Breast epithelium (tissue), 4 donors: ENCODE measurements around the gene ZCCHC17. TPM values are rescaled to one million over a fixed set of nuclear protein-coding genes. Genes with fewer than 3 reads are reported as not detected.

ENCODE experiments used
- DNase-seq, 2 donors: peaks; one replicate each; pipeline ENCODE4 v3.0.0-alpha.2; 2019; ENCODE audit warnings: low spot score in 2 of 2
- H3K27ac ChIP-seq, 2 donors: fragments of 200-600 bp; sonication (generic) in 1 of 2; one replicate each; pipeline ENCODE4 v1.5.1; 2016 to 2019; ENCODE audit warnings: mild to moderate bottlenecking in 1 of 2
- H3K27me3 ChIP-seq, 2 donors: fragments of 200-600 bp; sonication (generic) in 1 of 2; one replicate each; pipeline versions ENCODE4 v1.5.1 to v1.6.0; 2017 to 2019; ENCODE audit warnings: control low read depth in 1 of 2, mild to moderate bottlenecking in 1 of 2
- H3K36me3 ChIP-seq: fragments of 200-600 bp; one replicate; pipeline ENCODE4 v1.5.1; 2019
- H3K4me1 ChIP-seq, 2 donors: fragments of 200-600 bp; sonication (generic); one replicate each; pipeline ENCODE4 v1.5.1; 2016 to 2019; ENCODE audit warnings: control low read depth in 1 of 2
- H3K4me3 ChIP-seq, 3 donors: fragments of 200-600 bp; sonication (generic); 1 replicate in 2 of 3; 2 replicates in 1 of 3; pipeline ENCODE4 v1.5.1; 2016 to 2019; ENCODE audit warnings: mild to moderate bottlenecking in 3 of 3, moderate library complexity in 2 of 3
- H3K9me3 ChIP-seq, 2 donors: fragments of 200-600 bp; sonication (generic) in 1 of 2; one replicate each; pipeline ENCODE4 v1.5.1; 2016 to 2019; ENCODE audit warnings: control low read depth in 1 of 2
- CTCF ChIP-seq, 3 donors: fragments of 450-650 bp; IDR thresholded peaks; one replicate each; pipeline ENCODE4 v1.5.1; 2016 to 2017; ENCODE audit warnings: antibody characterized with exemption in 3 of 3, mild to moderate bottlenecking in 3 of 3, moderate library complexity in 3 of 3
- POLR2A ChIP-seq: fragments of 450-650 bp; IDR thresholded peaks from one replicate; pipeline ENCODE4 v1.6.1; 2016; ENCODE audit warnings: antibody characterized with exemption, mild to moderate bottlenecking, moderate library complexity
- POLR2AphosphoS5 ChIP-seq, 3 donors: sonication (generic); formaldehyde crosslinking; IDR thresholded peaks; one replicate each; pipeline ENCODE4 v1.6.1; 2017; ENCODE audit warnings: antibody characterized with exemption in 3 of 3
- intact Hi-C: fragments of 100-400 bp; cut with DNase I; formaldehyde crosslinking; loops from one replicate; pipeline ENCODE4 v1.15.1; 2023; ENCODE audit warnings: low total_unique reads
- total RNA-seq, 3 donors: library from RNA; depleted of rRNA; stranded (reverse); fragments of >200 nt; gene quantifications; one replicate each; pipeline ENCODE4 v1.1.0, GENCODE V29; 2016

ZCCHC17 gene
- total RNA-seq, 3 donors from 2014 or later, result 24.6 to 42.9 (median 29.6) TPM

- TF ChIP-seq CTCF (IDR thresholded peaks at IDR 0.05) (no peak), POLR2AphosphoS5 (IDR thresholded peaks at IDR 0.05) (no peak), POLR2A (no peak)
- no peak for DNase-seq
- Histone ChIP-seq H3K9me3 (no peaks in the 10 kb centered on the region), H3K36me3 (no peaks in the 10 kb centered on the region), H3K27ac (peak overlapping the region; percentile 96), H3K27me3 (no peaks in the 10 kb centered on the region), H3K4me1 (peaks cover 0 to 14% of the 10 kb centered on the region in 2 donors), H3K4me3 (peak overlapping the region; percentile 81 to 98 (median 93))
- intact Hi-C loops, result no loop called here
Observed at GRCh38 chr1:31297277-31298247, 730 bp downstream of the ZCCHC17 start.

- Histone ChIP-seq H3K4me1 (peaks cover 0 to 14% of the 10 kb centered on the region in 2 donors), H3K9me3 (no peaks in the 10 kb centered on the region), H3K36me3 (no peaks in the 10 kb centered on the region), H3K27ac (no peak overlapping the region), H3K27me3 (no peaks in the 10 kb centered on the region), H3K4me3 (no peak overlapping the region)
- intact Hi-C loops, result no loop called here
- DNase-seq, result no peak
- TF ChIP-seq POLR2A (no peak), CTCF (IDR thresholded peaks at IDR 0.05) (no peak), POLR2AphosphoS5 (IDR thresholded peaks at IDR 0.05) (no peak)
Observed at GRCh38 chr1:31299365-31299764, 2.5 kb downstream of the ZCCHC17 start.

GRCh38 chr1:31300193-31300592 is 3.4 kb downstream of the ZCCHC17 start:
- Histone ChIP-seq H3K4me3 (no peak overlapping the region), H3K9me3 (no peaks in the 10 kb centered on the region), H3K4me1 (peaks cover 0 to 14% of the 10 kb centered on the region in 2 donors), H3K36me3 (no peaks in the 10 kb centered on the region), H3K27me3 (no peaks in the 10 kb centered on the region), H3K27ac (no peak overlapping the region)
- intact Hi-C loops, result no loop called here
- DNase-seq, result no peak
- TF ChIP-seq POLR2AphosphoS5 (IDR thresholded peaks at IDR 0.05), result no peak

GRCh38 chr1:31302709-31303441 is 6.0 kb downstream of the ZCCHC17 start:
- intact Hi-C loops, result no loop called here
- peaks cover 0 to 11% of the 10 kb centered on the region in 2 donors for H3K4me1 ChIP-seq
- no peaks in the 10 kb centered on the region for H3K9me3 ChIP-seq
- no peak overlapping the region for H3K4me3 ChIP-seq
- H3K27ac ChIP-seq, result no peak overlapping the region
- no peak for TF ChIP-seq POLR2A
- no peak for TF ChIP-seq POLR2AphosphoS5 (IDR thresholded peaks at IDR 0.05)
- no peak for TF ChIP-seq CTCF (IDR thresholded peaks at IDR 0.05)
- no peak for DNase-seq
- no peaks in the 10 kb centered on the region for H3K36me3 ChIP-seq
- no peaks in the 10 kb centered on the region for H3K27me3 ChIP-seq

GRCh38 chr1:31306278-31306677 is 9.4 kb downstream of the ZCCHC17 start:
- intact Hi-C loops, result no loop called here
- no peak for DNase-seq
- Histone ChIP-seq H3K36me3 (no peaks in the 10 kb centered on the region), H3K4me3 (no peak overlapping the region), H3K4me1 (no peaks in the 10 kb centered on the region), H3K27me3 (no peaks in the 10 kb centered on the region), H3K9me3 (no peaks in the 10 kb centered on the region), H3K27ac (no peak overlapping the region)
- no peak for TF ChIP-seq POLR2AphosphoS5 (IDR thresholded peaks at IDR 0.05)

GRCh38 chr1:31308036-31308435 is 11.2 kb downstream of the ZCCHC17 start:
- TF ChIP-seq POLR2AphosphoS5 (IDR thresholded peaks at IDR 0.05), result no peak
- TF ChIP-seq POLR2A, result no peak
- TF ChIP-seq CTCF (IDR thresholded peaks at IDR 0.05), result no peak
- no peak overlapping the region for H3K4me3 ChIP-seq
- no peaks in the 10 kb centered on the region for H3K9me3 ChIP-seq
- intact Hi-C loops, result no loop called here
- H3K27ac ChIP-seq, result no peak overlapping the region
- H3K36me3 ChIP-seq, result no peaks in the 10 kb centered on the region
- no peaks in the 10 kb centered on the region for H3K4me1 ChIP-seq
- H3K27me3 ChIP-seq, result no peaks in the 10 kb centered on the region
- DNase-seq, result no peak
